ENCODE measurements around the gene CCDC85C.

DNA sequence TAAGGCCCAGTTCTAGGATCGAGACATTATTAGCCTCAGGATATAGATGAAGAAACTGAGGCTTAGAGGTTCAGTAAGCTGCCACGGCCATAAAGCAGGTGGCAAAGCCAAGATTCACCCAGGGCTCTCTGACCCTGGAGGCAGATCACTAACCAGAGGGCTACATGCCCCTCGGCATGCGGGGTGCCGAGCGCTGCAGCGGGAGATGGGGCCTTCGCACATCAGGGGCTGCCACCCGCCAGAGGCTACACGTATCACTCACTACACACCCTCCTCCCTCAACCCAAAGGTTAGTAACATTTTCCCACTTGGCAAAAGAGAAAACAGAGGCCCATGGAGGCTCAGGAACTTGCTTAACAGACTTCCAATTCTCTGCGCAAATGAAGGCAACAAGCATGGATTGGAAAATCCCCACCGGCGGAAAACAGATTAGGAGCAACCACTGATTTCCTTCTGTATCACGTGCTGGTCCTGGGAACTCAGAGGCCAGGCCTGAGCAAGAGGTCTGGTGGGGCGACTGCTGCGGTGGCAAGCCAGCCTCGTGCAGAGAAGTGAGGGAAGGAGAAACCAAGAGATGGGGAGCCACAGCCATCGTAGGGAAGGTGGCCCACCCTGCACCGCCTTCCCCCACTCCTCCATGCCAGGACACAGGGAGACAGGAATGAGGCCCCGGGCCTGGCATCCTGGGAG is 6.0 kb downstream of the CCDC85C start:
- TF ChIP-seq CTCF (IDR thresholded peaks at IDR 0.05) (no peak), EP300 (IDR thresholded peaks at IDR 0.05) (no peak)
